Peyer's patch (tissue), 4 donors: ENCODE measurements around the gene PCDHA4. TPM values are rescaled to one million over a fixed set of nuclear protein-coding genes. Genes with fewer than 3 reads are reported as not detected.
"Not testable (repeated sequence)": the region's sequence is repeated elsewhere in the genome, so short reads cannot be mapped to it uniquely, and the experiment has no call there.

ENCODE experiments used
- DNase-seq, 3 donors: peaks; one replicate each; pipeline ENCODE4 v3.0.0-alpha.2; 2017 to 2019
- H3K27ac ChIP-seq, 4 donors: fragments of 200-600 bp; sonication (generic); one replicate each; pipeline ENCODE4 v1.5.1; 2016 to 2019
- H3K27me3 ChIP-seq, 2 donors: fragments of 200-600 bp; sonication (generic); one replicate each; pipeline ENCODE4 v1.5.1; 2019
- H3K36me3 ChIP-seq, 3 donors: fragments of 200-600 bp; sonication (generic); one replicate each; pipeline ENCODE4 v1.5.1; 2016 to 2019
- H3K4me1 ChIP-seq, 4 donors: fragments of 200-600 bp; sonication (generic); one replicate each; pipeline ENCODE4 v1.5.1; 2016 to 2019
- H3K4me3 ChIP-seq, 4 donors: fragments of 200-600 bp; sonication (generic); 1 replicate in 3 of 4; 2 replicates in 1 of 4; pipeline ENCODE4 v1.5.1; 2016 to 2019; ENCODE audit warnings: mild to moderate bottlenecking in 1 of 4
- H3K9me3 ChIP-seq, 4 donors: fragments of 200-600 bp; sonication (generic); one replicate each; pipeline ENCODE4 v1.5.1; 2016 to 2019; ENCODE audit warnings: mild to moderate bottlenecking in 1 of 4
- CTCF ChIP-seq, 6 experiments: fragments of 450-650 bp in 4 of 6; fragments of 200-600 bp in 2 of 6; sonication (generic) in 1 of 6; IDR thresholded peaks; one replicate each; pipeline ENCODE4 v1.5.1; 2017 to 2019; ENCODE audit warnings: antibody characterized with exemption in 6 of 6, mild to moderate bottlenecking in 3 of 6, moderate library complexity in 1 of 6
- POLR2A ChIP-seq, 2 donors: fragments of 450-650 bp; IDR thresholded peaks; one replicate each; pipeline ENCODE4 v1.5.1; 2017; ENCODE audit warnings: antibody characterized with exemption in 2 of 2, mild to moderate bottlenecking in 2 of 2, moderate library complexity in 2 of 2
- total RNA-seq, 4 donors: library from RNA; depleted of rRNA; stranded (reverse); fragments of >200 nt; gene quantifications; one replicate each; pipeline ENCODE4 v1.1.0, GENCODE V29; 2016

Gene PCDHA4
- total RNA-seq, 4 donors from 2014 or later = 0.54 to 2.6 TPM; not detected in 2

- Histone ChIP-seq H3K4me1 (no peaks in the 10 kb centered on the region), H3K9me3 (peaks cover 0 to 28% (median 3%) of the 10 kb centered on the region in 4 donors), H3K27ac (no peak overlapping the region), H3K36me3 (no peaks in the 10 kb centered on the region), H3K4me3 (peak overlapping the region in 2 of 4 donors; percentile 18 to 35), H3K27me3 (no peaks in the 10 kb centered on the region)
- DNase-seq = no peak
- TF ChIP-seq POLR2A (IDR thresholded peaks at IDR 0.05) (no peak), CTCF (IDR thresholded peaks at IDR 0.05) (peak in 1 of 6 experiments; percentile 16)
These were observed 5.4 kb upstream of the PCDHA4 start for GRCh38 chr5:140801494-140801841.

GRCh38 chr5:140802381-140802780 lies 4.5 kb upstream of the PCDHA4 start:
- not testable (repeated sequence) for DNase-seq, H3K4me3 ChIP-seq

GRCh38 chr5:140802781-140803271 lies 4.0 kb upstream of the PCDHA4 start:
- DNase-seq = no peak
- Histone ChIP-seq H3K9me3 (peaks cover 0 to 29% (median 0%) of the 10 kb centered on the region in 4 donors), H3K4me1 (no peaks in the 10 kb centered on the region)

More at GRCh38 chr5:140802381-140802780, 4.5 kb upstream of the PCDHA4 start:
- H3K27me3 ChIP-seq, H3K36me3 ChIP-seq, H3K27ac ChIP-seq, H3K4me1 ChIP-seq: not testable (repeated sequence)
- H3K9me3 ChIP-seq = peaks cover 0 to 25% (median 0%) of the 10 kb centered on the region in 4 donors

GRCh38 chr5:140808241-140808888 lies 1.5 kb downstream of the PCDHA4 start:
- H3K9me3 ChIP-seq = peaks cover 0 to 20% (median 0%) of the 10 kb centered on the region in 4 donors
- not testable (repeated sequence) for DNase-seq, H3K36me3 ChIP-seq, H3K4me3 ChIP-seq, H3K27ac ChIP-seq, H3K27me3 ChIP-seq, H3K4me1 ChIP-seq

More at GRCh38 chr5:140802781-140803271, 4.0 kb upstream of the PCDHA4 start:
- TF ChIP-seq CTCF (IDR thresholded peaks at IDR 0.05) (no peak), POLR2A (IDR thresholded peaks at IDR 0.05) (no peak)
- Histone ChIP-seq H3K27ac (no peak overlapping the region), H3K4me3 (no peak overlapping the region), H3K27me3 (no peaks in the 10 kb centered on the region), H3K36me3 (no peaks in the 10 kb centered on the region)

- Histone ChIP-seq H3K4me3 (no peak overlapping the region), H3K9me3 (peaks cover 0 to 19% (median 0%) of the 10 kb centered on the region in 4 donors), H3K27me3 (no peaks in the 10 kb centered on the region), H3K27ac (no peak overlapping the region), H3K4me1 (no peaks in the 10 kb centered on the region), H3K36me3 (no peaks in the 10 kb centered on the region)
- no peak for TF ChIP-seq POLR2A (IDR thresholded peaks at IDR 0.05)
- DNase-seq = no peak
These were observed 2.0 kb downstream of the PCDHA4 start for GRCh38 chr5:140808889-140809291.

- H3K4me1 ChIP-seq = no peaks in the 10 kb centered on the region
- no peak within 1 kb of the TSS for H3K27ac ChIP-seq
- H3K9me3 ChIP-seq = peaks cover 0 to 15% (median 0%) of the 10 kb centered on the region in 4 donors
- H3K36me3 ChIP-seq = no peaks in the 10 kb centered on the region
- no peaks in the 10 kb centered on the region for H3K27me3 ChIP-seq
- DNase-seq = no peak
- TF ChIP-seq CTCF (IDR thresholded peaks at IDR 0.05) (peak in 1 of 6 experiments; percentile 12), POLR2A (IDR thresholded peaks at IDR 0.05) (no peak)
- H3K4me3 ChIP-seq = peak within 1 kb of the TSS in 1 of 4 donors; percentile 6
These were observed 14.8 kb downstream of the PCDHA4 start, which contains the start of gene PCDHA5 for GRCh38 chr5:140821375-140822280. TSS of gene PCDHA5 (plus strand) at chr5:140821613.

GRCh38 chr5:140822281-140822629 lies 15.4 kb downstream of the PCDHA4 start:
- peaks cover 0 to 15% (median 0%) of the 10 kb centered on the region in 4 donors for H3K9me3 ChIP-seq
- DNase-seq = no peak
- H3K4me1 ChIP-seq = no peaks in the 10 kb centered on the region
- H3K27ac ChIP-seq = no peak overlapping the region
- H3K4me3 ChIP-seq = no peak overlapping the region
- TF ChIP-seq POLR2A (IDR thresholded peaks at IDR 0.05) = no peak
- no peak for TF ChIP-seq CTCF (IDR thresholded peaks at IDR 0.05)
- no peaks in the 10 kb centered on the region for H3K27me3 ChIP-seq
- no peaks in the 10 kb centered on the region for H3K36me3 ChIP-seq

GRCh38 chr5:140822969-140823368 lies 16.1 kb downstream of the PCDHA4 start:
- H3K36me3 ChIP-seq, H3K27ac ChIP-seq, H3K4me3 ChIP-seq, H3K27me3 ChIP-seq, H3K4me1 ChIP-seq, DNase-seq: not testable (repeated sequence)
- peaks cover 0 to 17% (median 0%) of the 10 kb centered on the region in 4 donors for H3K9me3 ChIP-seq
